H9 (cell line): ENCODE measurements around the gene TRAP1. TPM values are rescaled to one million over a fixed set of nuclear protein-coding genes. Genes with fewer than 3 reads are reported as not detected.

Source experiments
- DNase-seq: peaks from one replicate; pipeline ENCODE4 v3.0.0-alpha.2; 2017
- H2AFZ ChIP-seq: one replicate; pipeline ENCODE4 v1.6.1; 2013; ENCODE audit warnings: mild to moderate bottlenecking, low read length, control low read depth, moderate library complexity
- H2AK5ac ChIP-seq: 2 replicates; pipeline ENCODE4 v1.6.1; 2013; ENCODE audit warnings: low read length, control low read depth, mixed read lengths; ENCODE audit not compliant: insufficient read length
- H2BK120ac ChIP-seq: one replicate; pipeline ENCODE4 v1.6.1; 2013; ENCODE audit warnings: low read depth, mild to moderate bottlenecking, low read length, control low read depth, inconsistent platforms; ENCODE audit not compliant: poor library complexity, severe bottlenecking
- H2BK12ac ChIP-seq: 2 replicates; pipeline ENCODE4 v1.6.1; 2013; ENCODE audit warnings: low read length, control low read depth, mixed read lengths, low read depth; ENCODE audit not compliant: insufficient read length
- H2BK15ac ChIP-seq: 2 replicates; pipeline ENCODE4 v1.6.1; 2013; ENCODE audit warnings: low read depth, low read length, control low read depth
- H2BK20ac ChIP-seq: one replicate; pipeline ENCODE4 v1.6.1; 2013; ENCODE audit warnings: low read depth, mild to moderate bottlenecking, low read length, control low read depth, inconsistent platforms; ENCODE audit not compliant: poor library complexity, severe bottlenecking
- H2BK5ac ChIP-seq: 2 replicates; pipeline ENCODE4 v1.6.1; 2013; ENCODE audit warnings: low read length, control low read depth, mixed read lengths; ENCODE audit not compliant: insufficient read length
- H3K14ac ChIP-seq: 2 replicates; pipeline ENCODE4 v1.6.1; 2013; ENCODE audit warnings: low read length, control low read depth; ENCODE audit not compliant: insufficient read depth
- H3K18ac ChIP-seq: 2 replicates; pipeline ENCODE4 v1.6.1; 2013; ENCODE audit warnings: low read depth, mild to moderate bottlenecking, mixed read lengths, low read length, control low read depth; ENCODE audit not compliant: insufficient read length
- H3K23ac ChIP-seq: 2 replicates; pipeline ENCODE4 v1.6.1; 2013; ENCODE audit warnings: low read length, control low read depth, mixed read lengths, low read depth; ENCODE audit not compliant: insufficient read length
- H3K23me2 ChIP-seq: 2 replicates; pipeline ENCODE4 v1.6.1; 2013; ENCODE audit warnings: low read depth, mild to moderate bottlenecking, mixed read lengths, low read length, control low read depth; ENCODE audit not compliant: insufficient read length, poor library complexity, severe bottlenecking
- H3K27ac ChIP-seq: 2 replicates; pipeline ENCODE4 v1.5.1; 2013; ENCODE audit warnings: low read length, control low read depth, mixed read lengths, low read depth; ENCODE audit not compliant: insufficient read length
- H3K27me3 ChIP-seq: 2 replicates; pipeline ENCODE4 v1.6.1; 2013; ENCODE audit warnings: low read length, control low read depth, inconsistent platforms; ENCODE audit not compliant: insufficient read depth
- H3K4ac ChIP-seq: 2 replicates; pipeline ENCODE4 v1.6.1; 2013; ENCODE audit warnings: low read depth, mild to moderate bottlenecking, control low read depth, inconsistent platforms, low read length, moderate library complexity
- H3K4me1 ChIP-seq: 2 replicates; pipeline ENCODE4 v1.6.1; 2013; ENCODE audit warnings: low read length, control low read depth, inconsistent platforms; ENCODE audit not compliant: insufficient read depth
- H3K4me2 ChIP-seq: 2 replicates; pipeline ENCODE4 v1.6.1; 2013; ENCODE audit warnings: low read length, control low read depth, mixed read lengths; ENCODE audit not compliant: insufficient read length, insufficient read depth
- H3K56ac ChIP-seq: 2 replicates; pipeline ENCODE4 v1.6.1; 2013; ENCODE audit warnings: low read depth, mild to moderate bottlenecking, mixed read lengths, low read length, control low read depth; ENCODE audit not compliant: insufficient read length
- H3K79me1 ChIP-seq: 2 replicates; pipeline ENCODE4 v1.6.1; 2013; ENCODE audit warnings: low read depth, mild to moderate bottlenecking, moderate library complexity, low read length, control low read depth, inconsistent platforms; ENCODE audit not compliant: insufficient read depth, poor library complexity, severe bottlenecking
- H3K79me2 ChIP-seq: 2 replicates; pipeline ENCODE4 v1.6.1; 2013; ENCODE audit warnings: low read length, control low read depth, inconsistent platforms; ENCODE audit not compliant: insufficient read depth
- H3K9ac ChIP-seq: 2 replicates; pipeline ENCODE4 v1.6.1; 2013; ENCODE audit warnings: low read length, control low read depth, mixed read lengths; ENCODE audit not compliant: insufficient read length; ENCODE audit errors: extremely low read depth
- H3K9me3 ChIP-seq: one replicate; pipeline ENCODE4 v1.6.1; 2013; ENCODE audit warnings: low read depth, low read length, inconsistent platforms; ENCODE audit not compliant: control insufficient read depth
- H3T11ph ChIP-seq: one replicate; pipeline ENCODE4 v1.6.1; 2013; ENCODE audit warnings: mild to moderate bottlenecking, low read length, control low read depth, inconsistent platforms
- H4K20me1 ChIP-seq: one replicate; pipeline ENCODE4 v1.6.1; 2013; ENCODE audit not compliant: control insufficient read depth, insufficient read length, insufficient read depth
- H4K5ac ChIP-seq: 2 replicates; pipeline ENCODE4 v1.6.1; 2013; ENCODE audit warnings: low read depth, mild to moderate bottlenecking, mixed read lengths, low read length, control low read depth; ENCODE audit not compliant: insufficient read length
- H4K8ac ChIP-seq: replicated peaks from 2 replicates; pipeline ENCODE4 v1.6.1; 2013; ENCODE audit warnings: low read length, control low read depth, mixed read lengths, low read depth; ENCODE audit not compliant: insufficient read length
- H4K91ac ChIP-seq: 2 replicates; pipeline ENCODE4 v1.6.1; 2013; ENCODE audit warnings: low read depth, mild to moderate bottlenecking, moderate library complexity, mixed read lengths, low read length, control low read depth; ENCODE audit not compliant: insufficient read length
- H3K27ac Mint-ChIP-seq, 3 experiments: 2 replicates in 2 of 3; 3 replicates in 1 of 3; pipeline ENCODE4 v1.8.0; 2020 to 2021; ENCODE audit warnings: mixed read lengths in 3 of 3, mild to moderate bottlenecking in 1 of 3, moderate library complexity in 1 of 3
- H3K27me3 Mint-ChIP-seq: 2 replicates; pipeline ENCODE4 v1.8.0; 2021; ENCODE audit warnings: low read depth, mild to moderate bottlenecking, moderate library complexity, mixed read lengths
- H3K36me3 Mint-ChIP-seq, 3 experiments: 2 replicates in 2 of 3; 3 replicates in 1 of 3; pipeline ENCODE4 v1.8.0; 2020 to 2021; ENCODE audit warnings: low read depth in 3 of 3, mixed read lengths in 3 of 3; ENCODE audit not compliant: insufficient read depth in 1 of 3
- H3K4me1 Mint-ChIP-seq, 2 experiments: 2 replicates each; pipeline ENCODE4 v1.8.0; 2020; ENCODE audit warnings: mixed read lengths in 2 of 2
- H3K4me3 Mint-ChIP-seq, 2 experiments: 2 replicates in 1 of 2; 3 replicates in 1 of 2; pipeline ENCODE4 v1.8.0; 2020 to 2021; ENCODE audit warnings: mild to moderate bottlenecking in 2 of 2, mixed read lengths in 2 of 2, moderate library complexity in 1 of 2
- H3K9me3 Mint-ChIP-seq, 2 experiments: 2 replicates in 1 of 2; 3 replicates in 1 of 2; pipeline ENCODE4 v1.8.0; 2020; ENCODE audit warnings: mild to moderate bottlenecking in 2 of 2, mixed read lengths in 2 of 2, moderate library complexity in 1 of 2
- WGBS: extraction: QIAGEN DNeasy Blood & Tissue Kit; methylation state at CpG from one replicate; pipeline ENCODE4 v1.1.7; 2013; ENCODE audit warnings: missing lambda C conversion rate, low lambda C conversion rate, mixed read lengths; ENCODE audit not compliant: insufficient read length; ENCODE audit errors: extremely low coverage; 5-methylcytosine and 5-hydroxymethylcytosine counted together
- total RNA-seq: library from RNA; stranded (reverse); gene quantifications from 2 replicates; pipeline ENCODE4 v1.2.1, GENCODE V29; 2021
- TF ChIP-seq, protein P1 (sequence below): fragments of 200-600 bp; sonication (generic); conservative IDR thresholded peaks from 3 replicates; pipeline ENCODE4 v1.8.0; 2021; ENCODE audit warnings: antibody characterized with exemption, mild to moderate bottlenecking

The TRAP1 gene
- total RNA-seq, 1 experiment from 2014 or later, result 211 TPM

DNA sequence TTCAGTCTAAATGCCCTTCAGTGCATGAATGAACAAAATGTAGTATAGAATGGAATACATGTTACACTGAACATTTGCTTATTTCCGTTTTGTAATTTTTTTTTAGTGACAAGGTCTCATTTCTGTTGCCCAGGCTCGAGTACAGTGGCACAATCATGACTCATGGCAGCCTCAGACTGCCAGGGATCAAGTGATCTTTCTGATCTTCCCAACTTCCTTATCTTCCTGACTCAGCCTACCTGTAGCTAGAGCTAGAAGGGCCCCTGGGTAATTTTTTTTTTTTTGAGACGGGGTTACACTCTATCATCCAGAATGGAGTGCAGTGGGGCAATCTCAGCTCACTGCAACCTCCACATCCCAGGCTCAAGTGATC lies 98.6 kb downstream of the TRAP1 start:
- H3K79me2 ChIP-seq, result no peaks in the 10 kb centered on the region; the same call in 1 of the 2 replicates
- WGBS, result no CpG with 5 or more reads among the region's 3 CpGs
- H3K4ac ChIP-seq, result no peak overlapping the region
- H3K79me1 ChIP-seq, result peaks cover 6% of the 10 kb centered on the region
- H3T11ph ChIP-seq, result no peak overlapping the region
- H3K23me2 ChIP-seq, result no peaks in the 10 kb centered on the region
- no peak overlapping the region for H3K14ac ChIP-seq
- no peak overlapping the region for H3K4me2 ChIP-seq
- H3K4me1 ChIP-seq, result no peaks in the 10 kb centered on the region
- no peak overlapping the region for H2BK20ac ChIP-seq
- H3K56ac ChIP-seq, result no peak overlapping the region
- H2BK5ac ChIP-seq, result no peak overlapping the region
- H2BK120ac ChIP-seq, result no peak overlapping the region
- H4K8ac ChIP-seq, result no peak overlapping the region
- no peak overlapping the region for H3K18ac ChIP-seq
- TF ChIP-seq, protein P1, sequence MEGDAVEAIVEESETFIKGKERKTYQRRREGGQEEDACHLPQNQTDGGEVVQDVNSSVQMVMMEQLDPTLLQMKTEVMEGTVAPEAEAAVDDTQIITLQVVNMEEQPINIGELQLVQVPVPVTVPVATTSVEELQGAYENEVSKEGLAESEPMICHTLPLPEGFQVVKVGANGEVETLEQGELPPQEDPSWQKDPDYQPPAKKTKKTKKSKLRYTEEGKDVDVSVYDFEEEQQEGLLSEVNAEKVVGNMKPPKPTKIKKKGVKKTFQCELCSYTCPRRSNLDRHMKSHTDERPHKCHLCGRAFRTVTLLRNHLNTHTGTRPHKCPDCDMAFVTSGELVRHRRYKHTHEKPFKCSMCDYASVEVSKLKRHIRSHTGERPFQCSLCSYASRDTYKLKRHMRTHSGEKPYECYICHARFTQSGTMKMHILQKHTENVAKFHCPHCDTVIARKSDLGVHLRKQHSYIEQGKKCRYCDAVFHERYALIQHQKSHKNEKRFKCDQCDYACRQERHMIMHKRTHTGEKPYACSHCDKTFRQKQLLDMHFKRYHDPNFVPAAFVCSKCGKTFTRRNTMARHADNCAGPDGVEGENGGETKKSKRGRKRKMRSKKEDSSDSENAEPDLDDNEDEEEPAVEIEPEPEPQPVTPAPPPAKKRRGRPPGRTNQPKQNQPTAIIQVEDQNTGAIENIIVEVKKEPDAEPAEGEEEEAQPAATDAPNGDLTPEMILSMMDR, result no peak
- Mint-ChIP-seq H3K4me3 (no peak overlapping the region), H3K36me3 (peaks cover 3 to 12% (median 12%) of the 10 kb centered on the region in 3 experiments; a peak in 5 of 7 replicates), H3K4me1 (peaks cover 0 to 3% of the 10 kb centered on the region in 2 experiments; a peak in 2 of 4 replicates), H3K27ac (no peak overlapping the region), H3K27me3 (no peaks in the 10 kb centered on the region), H3K9me3 (no peaks in the 10 kb centered on the region)
- no peaks in the 10 kb centered on the region for H3K27me3 ChIP-seq
- no peak overlapping the region for H2BK15ac ChIP-seq
- H3K27ac ChIP-seq, result no peak overlapping the region
- H4K20me1 ChIP-seq, result no peaks in the 10 kb centered on the region
- H2AK5ac ChIP-seq, result no peak overlapping the region
- DNase-seq, result no peak
- H3K23ac ChIP-seq, result no peak overlapping the region
- H3K9me3 ChIP-seq, result no peaks in the 10 kb centered on the region
- no peak overlapping the region for H3K9ac ChIP-seq
- no peak overlapping the region for H4K5ac ChIP-seq
- H2BK12ac ChIP-seq, result no peak overlapping the region
- no peak overlapping the region for H2AFZ ChIP-seq
- H4K91ac ChIP-seq, result no peak overlapping the region
